Stimulated activated CD4-positive, alpha-beta T cell treated with anti-CD3 and anti-CD28 coated beads, Interleukin-2, amount 100 ng/mL, for 24 hours (primary cell): ENCODE results near the gene PNLIPRP2.

Experiments
- DNase-seq, 2 donors: peaks; one replicate each; pipeline ENCODE4 v3.0.0-alpha.2; 2020

The PNLIPRP2 gene

GRCh38 chr10:116620423-116621400, at the start of gene PNLIPRP2:
Gene PNLIPRP2, plus strand, starts transcription at chr10:116620953.
- DNase-seq = no peak

DNA sequence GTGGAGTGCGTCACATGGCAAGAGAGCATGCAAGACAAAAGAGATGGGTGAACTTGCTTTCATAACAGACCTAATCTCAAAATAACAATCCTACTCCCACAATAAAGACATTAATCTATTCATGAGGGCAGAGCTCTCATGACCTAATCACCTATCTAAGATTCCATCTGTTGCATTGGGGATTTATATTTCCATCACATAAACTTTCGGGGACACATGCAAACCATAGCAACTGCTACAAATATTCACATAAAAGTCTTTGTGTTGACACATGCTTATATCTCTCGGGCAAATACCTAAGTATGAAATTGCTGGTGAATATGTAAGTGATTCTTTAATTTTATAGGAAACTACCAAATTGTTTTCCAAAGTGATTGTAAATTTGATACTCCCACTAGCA, 46.0 kb upstream of the PNLIPRP2 start:
- DNase-seq = no peak

- DNase-seq = no peak
Measured at GRCh38 chr10:116587878-116588591, 32.7 kb upstream of the PNLIPRP2 start.

DNA sequence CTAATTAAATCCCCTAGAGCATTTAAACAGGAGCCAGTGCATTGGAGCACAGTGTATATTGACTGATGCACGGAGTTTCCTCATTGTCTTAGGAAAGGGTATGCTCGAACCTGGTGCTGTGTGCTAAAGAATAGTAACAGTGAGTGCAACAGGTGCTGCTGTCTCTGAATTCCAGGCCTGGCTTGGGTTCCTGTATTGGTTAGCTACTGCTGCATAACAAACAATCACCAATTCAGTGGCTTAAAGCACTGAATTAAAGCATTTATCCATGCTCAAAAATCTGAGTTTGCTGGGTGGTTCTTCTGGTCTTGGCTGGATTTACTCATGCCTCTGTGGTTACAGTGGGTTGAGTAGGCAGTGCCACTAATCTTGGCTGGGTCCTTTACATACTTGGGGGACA, 31.8 kb upstream of the PNLIPRP2 start:
- no peak for DNase-seq

DNA sequence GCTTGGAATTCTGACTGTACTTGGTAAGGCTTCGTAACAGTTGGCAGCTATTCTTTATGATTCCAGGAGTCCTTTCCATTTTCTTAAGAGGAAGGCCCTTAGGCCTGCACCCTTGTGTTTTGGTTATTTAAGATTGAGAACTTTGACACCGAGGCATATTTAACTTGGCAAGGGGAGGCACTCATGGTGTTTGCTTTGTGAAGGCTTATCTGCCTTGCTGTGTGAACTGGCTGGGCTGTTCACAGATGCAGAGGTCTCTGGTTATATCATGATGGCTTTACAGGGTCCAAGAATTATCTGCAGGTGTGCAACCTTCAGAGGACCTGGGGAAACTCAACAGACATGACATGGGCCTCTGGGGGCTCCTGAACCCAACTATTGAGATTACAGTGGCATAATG, 30.8 kb upstream of the PNLIPRP2 start:
- no peak for DNase-seq

DNA sequence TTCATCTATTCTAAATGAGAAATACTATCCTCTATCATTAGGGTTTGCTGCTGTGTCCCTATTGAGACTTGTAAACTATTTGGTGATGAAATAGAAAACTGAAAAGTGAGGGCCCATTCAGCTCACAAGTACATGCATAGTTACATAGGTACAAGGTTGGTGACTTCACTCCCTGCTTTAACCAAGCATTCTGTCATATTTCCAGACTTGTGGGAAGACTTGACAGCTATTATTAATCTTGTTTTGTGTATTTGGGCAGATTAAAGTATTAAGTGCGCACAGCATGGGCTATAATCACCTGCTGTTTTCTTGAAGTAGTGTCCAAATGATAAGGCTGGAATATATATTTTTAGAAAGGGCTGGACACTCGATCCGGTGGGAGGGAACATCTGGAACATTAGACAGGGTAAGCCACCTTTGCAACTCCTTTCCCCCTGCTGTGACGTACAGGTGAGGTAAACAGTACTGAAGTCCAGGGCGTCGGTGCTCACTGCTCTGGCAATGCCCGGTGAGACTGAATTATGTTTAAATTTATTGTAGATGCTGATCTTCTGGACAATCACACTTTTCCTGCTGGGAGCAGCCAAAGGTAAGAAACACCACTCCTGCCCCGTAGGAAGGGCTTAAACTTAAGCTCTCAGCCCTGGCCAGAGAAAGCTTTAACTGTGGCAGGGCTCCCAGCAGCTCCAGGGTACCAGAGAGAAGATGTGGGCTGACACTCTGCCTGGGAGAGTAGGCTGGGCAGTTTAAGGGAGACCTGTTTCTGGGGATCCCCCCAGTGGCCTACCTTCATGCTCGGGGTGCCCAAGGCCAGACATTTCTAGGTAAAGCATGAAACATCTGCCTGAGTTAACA, 29.9 kb upstream of the PNLIPRP2 start, which contains the start of gene PNLIPRP1:
TSS of gene PNLIPRP1 (plus strand) at position 370 of the 855 bp plus-strand sequence. CDS start at position 541, 171 bp downstream.
- no peak for DNase-seq

DNA sequence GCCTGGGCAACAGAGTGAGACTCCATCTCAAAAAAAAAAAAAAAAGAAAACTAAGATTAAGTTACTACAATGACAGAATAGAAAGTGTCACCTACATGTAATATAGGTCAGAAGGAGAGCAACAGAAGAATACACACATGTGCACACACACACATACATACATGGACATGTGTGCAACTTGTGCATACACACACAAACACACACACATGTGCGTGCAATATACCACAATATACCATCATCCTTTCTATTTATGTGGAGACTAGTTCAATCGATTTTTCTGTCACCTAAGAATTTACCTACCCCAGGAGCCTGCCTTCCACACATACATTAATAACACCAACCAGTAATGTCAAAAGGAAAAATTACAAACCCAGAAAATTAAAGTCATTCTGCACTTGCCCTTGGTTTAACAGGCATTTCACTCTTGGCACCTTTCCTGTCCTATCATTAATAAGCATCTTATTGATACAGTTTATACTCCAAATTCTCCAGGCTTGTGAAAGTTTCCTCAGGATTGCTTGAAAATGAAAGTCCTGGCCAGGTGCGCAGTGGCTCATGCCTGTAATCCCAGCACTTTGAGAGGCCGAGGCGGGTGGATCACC, 27.5 kb upstream of the PNLIPRP2 start:
- no peak for DNase-seq

DNA sequence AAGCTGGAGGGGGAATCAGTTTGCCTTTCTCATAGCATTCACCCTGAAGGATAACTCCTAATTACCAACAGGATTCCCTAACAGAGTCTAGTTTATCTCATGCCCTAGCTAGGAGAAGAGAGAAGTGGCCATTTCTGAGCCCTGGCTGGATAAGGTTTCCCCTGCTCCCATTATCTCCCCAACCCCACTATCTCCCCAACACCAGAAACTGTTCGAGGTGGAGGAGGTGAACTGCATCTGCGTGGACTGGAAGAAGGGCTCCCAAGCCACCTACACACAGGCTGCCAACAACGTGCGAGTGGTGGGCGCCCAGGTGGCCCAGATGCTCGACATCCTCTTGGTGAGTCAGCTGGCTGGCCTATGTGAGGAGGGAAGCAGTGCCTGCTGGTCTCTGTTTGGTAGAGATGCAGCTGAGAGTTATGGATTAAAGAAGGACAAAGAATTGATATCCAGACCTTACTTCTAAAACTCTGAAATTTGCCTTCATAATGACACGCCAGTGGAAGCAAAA, 26.2 kb upstream of the PNLIPRP2 start:
- no peak for DNase-seq

- DNase-seq = no peak
Measured at GRCh38 chr10:116596062-116596461, 24.7 kb upstream of the PNLIPRP2 start.

DNA sequence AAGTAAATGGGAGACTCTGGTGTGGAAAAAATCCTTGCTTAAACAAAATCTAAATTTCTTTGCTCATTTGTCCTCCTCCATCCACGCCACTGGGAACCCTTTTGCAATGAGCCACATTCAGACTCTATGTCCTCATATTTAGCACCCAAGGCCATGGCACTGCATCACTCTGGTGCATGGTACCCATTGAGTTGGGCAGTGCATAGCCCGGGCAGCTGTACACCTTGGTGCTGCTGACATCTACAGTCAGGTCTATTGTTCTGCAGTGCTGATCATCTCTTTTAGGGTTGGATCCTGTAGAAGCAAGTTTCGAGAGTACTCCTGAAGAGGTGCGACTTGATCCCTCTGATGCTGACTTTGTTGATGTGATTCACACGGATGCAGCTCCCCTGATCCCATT, 23.2 kb upstream of the PNLIPRP2 start:
- DNase-seq = no peak

DNA sequence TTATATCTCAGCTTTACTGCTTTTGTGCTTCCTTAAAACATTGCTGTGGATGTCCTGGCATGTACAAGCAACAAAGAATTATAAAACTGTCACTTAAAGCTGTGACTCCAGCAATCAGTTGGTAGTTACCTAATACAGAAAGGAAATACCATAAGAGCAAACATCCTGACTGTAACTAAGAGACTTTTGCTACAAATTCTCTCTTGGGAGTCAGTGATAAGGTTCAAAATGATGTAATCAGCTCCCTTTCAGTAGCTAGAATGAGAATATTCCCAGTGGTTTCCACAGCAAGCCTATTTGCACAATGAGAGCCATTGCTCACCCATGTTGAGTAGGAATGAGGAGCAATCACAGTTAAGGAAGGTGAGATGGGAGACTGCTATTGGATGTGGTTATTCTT, 22.4 kb upstream of the PNLIPRP2 start:
- DNase-seq = no peak

- no peak for DNase-seq
Measured at GRCh38 chr10:116599991-116600390, 20.8 kb upstream of the PNLIPRP2 start.

GRCh38 chr10:116602648-116603400, 17.9 kb upstream of the PNLIPRP2 start:
- DNase-seq = no peak

DNA sequence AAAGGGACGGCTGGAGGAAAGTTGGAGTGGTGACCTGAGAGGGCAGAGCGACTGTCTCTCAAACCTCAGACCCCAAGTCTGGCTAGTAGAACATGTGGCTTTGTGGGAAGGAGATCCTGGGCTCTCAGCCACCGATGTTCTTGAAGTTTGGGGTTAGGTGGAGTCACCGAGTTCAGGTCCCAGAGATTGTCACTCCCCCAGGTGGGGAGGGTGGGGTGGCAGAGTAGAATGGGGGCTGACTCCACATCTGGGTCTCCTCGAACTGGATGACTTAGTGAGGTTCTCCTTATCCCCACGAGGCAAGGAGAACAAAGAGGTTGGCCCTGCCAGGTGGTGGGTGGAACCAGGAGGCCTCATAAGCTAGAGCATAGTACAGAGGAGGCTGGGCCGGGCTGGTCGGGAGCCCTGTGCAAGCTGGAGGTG, 14.7 kb upstream of the PNLIPRP2 start:
- no peak for DNase-seq

DNA sequence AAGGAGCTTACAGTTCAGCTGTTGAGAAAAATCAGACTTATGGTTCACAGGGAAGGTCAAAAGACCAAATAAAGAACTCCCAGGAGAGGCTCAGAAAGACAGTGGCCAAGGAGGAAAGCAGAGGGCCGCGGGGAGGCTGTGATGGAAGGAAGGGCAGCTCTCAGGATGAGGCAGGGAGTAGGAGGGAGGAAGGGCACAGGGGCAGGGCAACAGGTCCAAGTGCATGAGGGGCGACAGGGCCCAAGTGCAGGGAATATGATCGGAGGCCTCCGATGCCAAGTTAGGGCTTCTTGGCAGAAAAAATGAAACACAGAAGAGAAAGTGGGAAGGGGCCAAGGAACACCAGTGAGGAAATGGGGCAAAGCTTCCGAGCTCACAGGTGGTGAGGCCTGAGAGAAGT, 13.4 kb upstream of the PNLIPRP2 start:
- DNase-seq = no peak

- no peak for DNase-seq
Measured at GRCh38 chr10:116608686-116609594, 11.8 kb upstream of the PNLIPRP2 start.

GRCh38 chr10:116610443-116611152, 10.2 kb upstream of the PNLIPRP2 start:
- DNase-seq = no peak

DNA sequence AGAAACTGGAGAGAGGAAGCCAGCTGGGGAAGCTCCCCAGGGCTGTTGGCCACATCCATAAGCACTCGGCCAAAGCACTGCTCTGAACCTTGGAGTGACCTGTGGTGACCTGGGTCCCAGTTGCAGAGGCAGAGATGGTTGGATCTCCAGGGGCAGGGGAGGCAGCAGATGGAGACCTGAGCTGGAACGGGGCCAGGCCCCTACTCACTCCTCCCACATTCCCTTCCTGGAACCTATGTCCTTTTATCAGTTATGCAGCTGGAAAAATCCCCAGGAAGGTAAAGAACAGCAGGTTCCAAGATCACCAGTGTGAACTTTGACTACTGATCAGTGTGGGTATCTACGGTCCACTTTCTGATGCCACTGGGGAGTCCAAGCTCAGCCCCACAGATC, 9.6 kb upstream of the PNLIPRP2 start:
- no peak for DNase-seq

- DNase-seq = no peak
Measured at GRCh38 chr10:116612107-116612769, 8.5 kb upstream of the PNLIPRP2 start.
